Heart right ventricle (tissue), 16 donors: Measurements from ENCODE around the gene CNPY4. TPM values are rescaled to one million over a fixed set of nuclear protein-coding genes. Genes with fewer than 3 reads are reported as not detected.

ENCODE experiments used
- ATAC-seq, 8 donors: fragments of 200-7000 bp; cut with Tn5 transposase; one replicate each; pipeline ENCODE4 v1.9.1; 2020; ENCODE audit warnings: mild to moderate bottlenecking in 8 of 8, moderate library complexity in 8 of 8, moderate number of reproducible peaks in 1 of 8
- DNase-seq, 2 donors: peaks; one replicate each; pipeline ENCODE4 v3.0.0-alpha.2; 2020
- H3K27ac ChIP-seq, 10 donors: fragments of 200-600 bp; sonication (generic) in 2 of 10; one replicate each; pipeline versions ENCODE4 v1.5.0 to v1.8.0; 2020 to 2022; ENCODE audit warnings: mild to moderate bottlenecking in 3 of 10
- H3K27me3 ChIP-seq, 7 donors: fragments of 200-600 bp; one replicate each; pipeline ENCODE4 v1.8.0; 2021 to 2022; ENCODE audit warnings: mild to moderate bottlenecking in 2 of 7
- H3K36me3 ChIP-seq, 9 donors: fragments of 200-600 bp; sonication (generic) in 1 of 9; one replicate each; pipeline versions ENCODE4 v1.5.0 to v1.8.0; 2020 to 2022; ENCODE audit warnings: mild to moderate bottlenecking in 2 of 9
- H3K4me1 ChIP-seq, 9 donors: fragments of 200-600 bp; sonication (generic) in 1 of 9; one replicate each; pipeline versions ENCODE4 v1.5.0 to v1.8.0; 2020 to 2022; ENCODE audit warnings: mild to moderate bottlenecking in 4 of 9
- H3K4me3 ChIP-seq, 10 donors: fragments of 200-600 bp; sonication (generic) in 2 of 10; one replicate each; pipeline versions ENCODE4 v1.5.0 to v1.8.0; 2020 to 2022; ENCODE audit warnings: mild to moderate bottlenecking in 7 of 10, moderate library complexity in 2 of 10
- H3K9me3 ChIP-seq, 11 donors: fragments of 200-600 bp in 10 of 11; sonication (generic) in 2 of 11; one replicate each; pipeline versions ENCODE4 v1.5.0 to v1.8.0; 2013 to 2022; ENCODE audit warnings: mild to moderate bottlenecking in 2 of 11, control low read depth in 1 of 11, moderate library complexity in 1 of 11
- WGBS, 2 donors: extraction: QIAGEN DNeasy Blood & Tissue Kit; methylation state at CpG; one replicate each; pipeline ENCODE4 v1.1.7; 2013; ENCODE audit warnings: inconsistent platforms in 1 of 2; 5-methylcytosine and 5-hydroxymethylcytosine counted together
- intact Hi-C, 10 donors: fragments of 100-400 bp; cut with DNase I; formaldehyde crosslinking; loops; one replicate each; pipeline versions ENCODE4 v1.11.1 to v1.14.2; 2022
- long read RNA-seq, 3 donors: library from polyadenylated mRNA; unstranded; transcript quantifications; one replicate each; pipeline ENCODE4 v2.0.0, GENCODE V29; 2020 to 2021
- polyA plus RNA-seq, 2 donors: library from polyadenylated mRNA; stranded (reverse); fragments of 200-250 nt; gene quantifications; one replicate each; pipeline ENCODE4 v1.2.3, GENCODE V29; 2013
- total RNA-seq, 10 donors: library from RNA; stranded (reverse); fragmentation: NEBNext Ultra II Directional in 3 of 10; extraction: Animal tissue kit (Norgen Biotek cat#: 25700) in 3 of 10; gene quantifications; one replicate each; pipeline versions ENCODE4 v1.2.1 to v1.2.4, GENCODE V29; 2021 to 2023
- TF ChIP-seq, protein P1 (sequence below), 9 donors: fragments of 200-600 bp; sonication (generic) in 2 of 9; IDR thresholded peaks; one replicate each; pipeline versions ENCODE4 v1.5.0 to v1.8.0; 2021 to 2022; ENCODE audit warnings: antibody characterized with exemption in 9 of 9, mild to moderate bottlenecking in 5 of 9, moderate library complexity in 1 of 9
- donor health status: Arrhythmogenic right ventricular cardiomyopathy.
- donor health status: ischemic (EF 13 %, LVEDD 7.1; RV severe dilation, severe dysfunction).
- donor health status: healthy with polysubstance abuse.
- donor health status: DM: no; HTN: yes; CAD: no.
- donor health status: DM: no; HTN: no; CAD: no.
- donor health status: ischemic (EF 25% LVEDD 6.9; RV normal size, moderate dysfunction).
- donor health status: ischemic (EF 25% LVEDD 5.7; RV mildly dilated, moderate dysfunction).
- donor health status: healthy.
- donor health status: DM: yes; HTN: yes; CAD: no.
- donor health status: Ischemic cardiomyopathy.
- donor health status: ischemic (EF 35%, LVEDD 5.7; RV mildly dilated, moderate dysfunction).
- donor health status: nonischemic (EF 11% LVEDD 7.7; RV severe dilation, severe dysfunction).
- donor health status: DM: yes; HTN: yes; CAD: no.
- donor health status: PGD.
- donor health status: ischemic (EF 29% LVEDD 5.4; RV normal size, mild dysfunction).
- donor health status: nonischemic (EF 23%, LVEDD 6.1; RV moderate dilation, normal function).

Gene CNPY4, protein sequence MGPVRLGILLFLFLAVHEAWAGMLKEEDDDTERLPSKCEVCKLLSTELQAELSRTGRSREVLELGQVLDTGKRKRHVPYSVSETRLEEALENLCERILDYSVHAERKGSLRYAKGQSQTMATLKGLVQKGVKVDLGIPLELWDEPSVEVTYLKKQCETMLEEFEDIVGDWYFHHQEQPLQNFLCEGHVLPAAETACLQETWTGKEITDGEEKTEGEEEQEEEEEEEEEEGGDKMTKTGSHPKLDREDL
- total RNA-seq (10 to 100 TPM in 1 of 10 donors, 1 to 10 TPM in 9; 4.9 to 10.8 (median 6.6) TPM), polyA plus RNA-seq (10 to 100 TPM; 11.7 to 13.7 TPM)
- long read RNA-seq, donor 1, partial matches to known transcripts, result 0 of 3 reads
- long read RNA-seq, donor 1, other reads (novel, unspliced or antisense), result 0 of 3 reads
- long read RNA-seq, donor 2, partial matches to known transcripts, result 1 of 3 reads
- long read RNA-seq, donor 2, other reads (novel, unspliced or antisense), result 0 of 3 reads
- long read RNA-seq, donor 3, partial matches to known transcripts, result 0 of 3 reads
- long read RNA-seq, donor 3, other reads (novel, unspliced or antisense), result 1 of 3 reads

DNA sequence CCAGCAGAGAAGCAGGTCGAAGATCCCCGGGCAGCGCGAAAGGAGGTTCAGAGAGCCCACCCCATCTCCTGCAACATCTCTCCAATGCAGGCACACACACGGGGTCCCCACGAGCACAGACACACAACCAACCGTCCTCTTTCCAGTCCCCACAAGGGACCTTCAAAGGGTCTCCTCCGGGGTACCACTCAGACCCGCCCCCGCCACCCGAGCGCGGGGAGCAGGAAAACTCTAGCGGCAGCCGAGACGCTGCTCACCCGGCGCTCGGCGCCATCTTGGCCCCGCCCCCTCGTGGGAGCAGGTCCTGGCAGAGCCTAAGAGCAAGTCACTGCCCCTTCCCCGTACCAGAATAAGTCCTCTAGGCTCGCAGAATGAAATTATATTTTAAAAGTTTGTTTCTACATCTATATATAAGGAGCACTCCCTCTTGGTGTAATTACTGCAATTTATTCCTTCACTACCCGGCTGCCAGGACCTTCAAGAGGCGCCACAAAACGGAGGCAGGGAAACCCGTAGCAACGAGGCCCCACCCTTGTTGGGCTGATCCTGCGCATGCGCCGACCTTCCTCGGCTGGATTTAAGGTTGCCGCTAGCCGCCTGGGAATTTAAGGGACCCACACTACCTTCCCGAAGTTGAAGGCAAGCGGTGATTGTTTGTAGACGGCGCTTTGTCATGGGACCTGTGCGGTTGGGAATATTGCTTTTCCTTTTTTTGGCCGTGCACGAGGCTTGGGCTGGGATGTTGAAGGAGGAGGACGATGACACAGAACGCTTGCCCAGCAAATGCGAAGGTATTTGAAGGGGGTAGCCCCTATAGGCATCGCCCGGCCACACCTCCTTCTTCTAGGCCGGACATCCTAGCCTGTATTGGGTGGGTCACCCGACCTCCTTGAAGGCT is at the start of gene CNPY4, which contains the start of gene TAF6:
Gene CNPY4 (plus strand): TSS at position 563 of the 898 bp plus-strand sequence. CDS start 111 bp downstream, at position 674.
Gene TAF6 (minus strand): TSS at position 287 of the 898 bp plus-strand sequence. CDS start 5,149 bp downstream, outside the sequence.
- Histone ChIP-seq H3K4me1 (peaks cover 5 to 21% (median 17%) of the 10 kb centered on the region in 9 donors), H3K4me3 (peak within 1 kb of the TSS; percentile 51 to 86 (median 74)), H3K27ac (peak within 1 kb of the TSS; percentile 83 to 94 (median 89)), H3K27me3 (no peaks in the 10 kb centered on the region), H3K36me3 (peaks cover 0 to 25% (median 0%) of the 10 kb centered on the region in 9 donors), H3K9me3 (no peaks in the 10 kb centered on the region)
- TF ChIP-seq, protein P1, sequence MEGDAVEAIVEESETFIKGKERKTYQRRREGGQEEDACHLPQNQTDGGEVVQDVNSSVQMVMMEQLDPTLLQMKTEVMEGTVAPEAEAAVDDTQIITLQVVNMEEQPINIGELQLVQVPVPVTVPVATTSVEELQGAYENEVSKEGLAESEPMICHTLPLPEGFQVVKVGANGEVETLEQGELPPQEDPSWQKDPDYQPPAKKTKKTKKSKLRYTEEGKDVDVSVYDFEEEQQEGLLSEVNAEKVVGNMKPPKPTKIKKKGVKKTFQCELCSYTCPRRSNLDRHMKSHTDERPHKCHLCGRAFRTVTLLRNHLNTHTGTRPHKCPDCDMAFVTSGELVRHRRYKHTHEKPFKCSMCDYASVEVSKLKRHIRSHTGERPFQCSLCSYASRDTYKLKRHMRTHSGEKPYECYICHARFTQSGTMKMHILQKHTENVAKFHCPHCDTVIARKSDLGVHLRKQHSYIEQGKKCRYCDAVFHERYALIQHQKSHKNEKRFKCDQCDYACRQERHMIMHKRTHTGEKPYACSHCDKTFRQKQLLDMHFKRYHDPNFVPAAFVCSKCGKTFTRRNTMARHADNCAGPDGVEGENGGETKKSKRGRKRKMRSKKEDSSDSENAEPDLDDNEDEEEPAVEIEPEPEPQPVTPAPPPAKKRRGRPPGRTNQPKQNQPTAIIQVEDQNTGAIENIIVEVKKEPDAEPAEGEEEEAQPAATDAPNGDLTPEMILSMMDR (IDR thresholded peaks at IDR 0.05), result peak in 1 of 9 donors; percentile 3
- WGBS, 2 donors, result 0% methylated on average over 49 of the region's 49 CpGs
- intact Hi-C loops, result loop anchor here in 3 of 10 donors (1.0 to 2.0 kb wide), 2 partner anchors 18 to 19 kb away; partner anchors contain the start of genes AP4M1 (in 3 of the 3) and MCM7 (in 3 of the 3)
- peak; percentile 91 to 98 (median 95) for ATAC-seq
- peak; percentile 96 to 97 for DNase-seq

DNA sequence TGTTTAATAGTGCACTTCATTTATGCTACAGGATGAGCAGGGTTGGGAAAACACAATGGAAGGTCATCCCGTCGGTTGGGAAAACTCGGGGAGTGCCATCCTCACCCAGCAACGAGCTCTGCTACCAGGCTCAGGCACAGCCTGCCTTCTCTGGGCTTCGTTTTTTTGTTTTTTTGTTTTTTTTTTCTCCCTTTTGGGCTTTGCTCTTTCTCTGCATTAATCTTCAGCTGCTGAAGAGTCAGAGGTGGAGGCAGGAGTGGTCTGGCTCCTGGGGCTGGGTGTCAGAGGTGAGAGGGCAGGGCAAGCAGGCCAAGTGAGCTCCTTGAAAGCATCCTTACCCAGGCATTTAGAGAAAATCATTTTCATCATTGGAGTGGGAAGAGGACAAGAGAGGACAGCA is 49.4 kb upstream of the CNPY4 start:
- Histone ChIP-seq H3K4me1 (peaks cover 0 to 13% (median 12%) of the 10 kb centered on the region in 9 donors), H3K27me3 (no peaks in the 10 kb centered on the region), H3K9me3 (peaks cover 2 to 46% (median 32%) of the 10 kb centered on the region in 11 donors), H3K36me3 (peaks cover 28 to 83% (median 68%) of the 10 kb centered on the region in 9 donors), H3K27ac (no peak overlapping the region), H3K4me3 (no peak overlapping the region)
- TF ChIP-seq, protein P1 (IDR thresholded peaks at IDR 0.05), result no peak
- DNase-seq (no peak), ATAC-seq (no peak)
- intact Hi-C loops, result no loop called here
- 97 to 99% methylated on average over 5 of the region's 5 CpGs for WGBS, 2 donors

DNA sequence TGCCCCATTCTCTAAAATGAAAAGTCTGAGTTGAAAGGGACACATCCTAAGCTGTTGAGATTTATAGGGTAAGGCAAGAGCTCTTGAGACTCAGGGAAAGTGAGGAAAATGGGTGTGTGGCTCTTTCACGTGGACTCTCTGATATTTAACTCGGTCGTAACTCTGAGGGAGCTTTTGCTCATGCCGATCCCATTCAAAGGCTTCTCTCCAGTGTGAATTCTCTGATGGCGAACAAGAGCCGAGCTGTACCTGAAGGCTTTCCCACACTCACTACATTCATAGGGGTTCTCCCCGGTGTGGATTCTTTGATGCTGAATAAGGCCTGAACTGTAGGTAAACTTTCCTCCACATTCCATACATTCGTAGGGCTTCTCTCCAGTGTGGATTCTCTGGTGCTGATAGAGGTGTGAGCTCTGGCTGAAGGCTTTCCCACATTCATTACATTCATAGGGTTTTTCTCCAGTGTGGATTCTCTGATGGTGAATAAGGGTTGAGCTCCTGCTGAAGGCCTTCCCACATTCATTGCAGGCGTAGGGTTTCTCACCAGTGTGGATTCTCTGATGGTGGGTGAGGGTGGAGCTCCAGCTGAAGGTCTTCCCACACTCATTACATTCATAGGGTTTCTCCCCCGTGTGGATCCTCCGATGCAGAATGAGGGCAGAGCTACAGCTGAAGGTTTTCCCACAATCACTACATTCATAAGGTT is 48.3 kb upstream of the CNPY4 start:
- H3K27me3 ChIP-seq, result no peaks in the 10 kb centered on the region
- H3K27ac ChIP-seq, result no peak overlapping the region
- no peak for DNase-seq
- TF ChIP-seq, protein P1 (IDR thresholded peaks at IDR 0.05), result no peak
- no peak overlapping the region for H3K4me3 ChIP-seq
- H3K4me1 ChIP-seq, result peaks cover 0 to 2% (median 1%) of the 10 kb centered on the region in 9 donors
- no peak for ATAC-seq
- H3K36me3 ChIP-seq, result peaks cover 33 to 94% (median 77%) of the 10 kb centered on the region in 9 donors
- peaks cover 2 to 46% (median 32%) of the 10 kb centered on the region in 11 donors for H3K9me3 ChIP-seq
- WGBS, 2 donors, result 98 to 99% methylated on average over 11 of the region's 11 CpGs
- intact Hi-C loops, result no loop called here
